Neuronal stem cell (in vitro differentiated cells): ENCODE results near the gene S100A4.

Experiments
- DNase-seq: peaks from one replicate; pipeline ENCODE4 v3.0.0-alpha.2; 2013; ENCODE audit warnings: low spot score
- H2AFZ ChIP-seq: one replicate; pipeline ENCODE4 v1.6.1; 2013; ENCODE audit warnings: mild to moderate bottlenecking, low read length, inconsistent platforms
- H2AK5ac ChIP-seq: 2 replicates; pipeline ENCODE4 v1.6.1; 2013; ENCODE audit warnings: low read depth, mild to moderate bottlenecking, inconsistent platforms, low read length, moderate library complexity, mixed read lengths
- H2BK120ac ChIP-seq: 2 replicates; pipeline ENCODE4 v1.6.1; 2013; ENCODE audit warnings: low read depth, mild to moderate bottlenecking, inconsistent platforms, low read length, moderate library complexity, mixed read lengths
- H2BK12ac ChIP-seq: one replicate; pipeline ENCODE4 v1.6.1; 2013; ENCODE audit warnings: low read length, inconsistent platforms
- H2BK15ac ChIP-seq: 2 replicates; pipeline ENCODE4 v1.6.1; 2013; ENCODE audit warnings: mild to moderate bottlenecking, low read length, inconsistent platforms, mixed read lengths
- H2BK5ac ChIP-seq: one replicate; pipeline ENCODE4 v1.6.1; 2013; ENCODE audit warnings: inconsistent platforms, mild to moderate bottlenecking, low read length, moderate library complexity
- H3K14ac ChIP-seq: one replicate; pipeline ENCODE4 v1.6.1; 2013; ENCODE audit warnings: low read length, inconsistent platforms
- H3K18ac ChIP-seq: 2 replicates; pipeline ENCODE4 v1.6.1; 2013; ENCODE audit warnings: low read length, inconsistent platforms
- H3K23ac ChIP-seq: 2 replicates; pipeline ENCODE4 v1.6.1; 2013; ENCODE audit warnings: low read depth, mild to moderate bottlenecking, mixed read lengths, low read length, inconsistent platforms; ENCODE audit not compliant: poor library complexity
- H3K27ac ChIP-seq: replicated peaks from 3 replicates; pipeline ENCODE4 v1.5.1; 2013; ENCODE audit warnings: low read length, inconsistent platforms
- H3K27me3 ChIP-seq, 3 experiments: 2 replicates each; pipeline ENCODE4 v1.6.1; 2013; ENCODE audit warnings: low read length in 3 of 3, mild to moderate bottlenecking in 2 of 3, inconsistent platforms in 1 of 3, low read depth in 1 of 3, mixed read lengths in 1 of 3, moderate library complexity in 1 of 3; ENCODE audit not compliant: control insufficient read depth in 3 of 3, insufficient read depth in 3 of 3
- H3K36me3 ChIP-seq, 2 donors: replicated peaks in 1 of 2; 2 replicates each; pipeline ENCODE4 v1.6.1; 2013; ENCODE audit warnings: low read length in 2 of 2; ENCODE audit not compliant: control insufficient read depth in 2 of 2, insufficient read depth in 2 of 2
- H3K4ac ChIP-seq: 2 replicates; pipeline ENCODE4 v1.6.1; 2013; ENCODE audit warnings: inconsistent platforms, mild to moderate bottlenecking, low read length, moderate library complexity
- H3K4me1 ChIP-seq, 2 donors: 1 replicate in 1 of 2; 2 replicates in 1 of 2; pipeline ENCODE4 v1.6.1; 2013; ENCODE audit warnings: low read length in 2 of 2, low read depth in 1 of 2; ENCODE audit not compliant: control insufficient read depth in 2 of 2, insufficient read depth in 1 of 2
- H3K4me2 ChIP-seq: one replicate; pipeline ENCODE4 v1.6.1; 2013; ENCODE audit warnings: mild to moderate bottlenecking, low read length, inconsistent platforms; ENCODE audit not compliant: insufficient read depth, poor library complexity, severe bottlenecking
- H3K4me3 ChIP-seq, 2 donors: 2 replicates each; pipeline ENCODE4 v1.5.1; 2013; ENCODE audit warnings: low read length in 2 of 2, mild to moderate bottlenecking in 2 of 2, inconsistent platforms in 1 of 2, moderate library complexity in 1 of 2
- H3K79me1 ChIP-seq: one replicate; pipeline ENCODE4 v1.6.1; 2013; ENCODE audit warnings: low read depth, mild to moderate bottlenecking, inconsistent platforms, low read length, moderate library complexity
- H3K9ac ChIP-seq: one replicate; pipeline ENCODE4 v1.6.1; 2013; ENCODE audit warnings: mild to moderate bottlenecking, low read depth, low read length, inconsistent platforms; ENCODE audit not compliant: poor library complexity
- H3K9me3 ChIP-seq, 2 donors: replicated peaks in 1 of 2; 2 replicates each; pipeline versions ENCODE3 to v1.6.1; 2013; ENCODE audit warnings: low read length in 2 of 2, mild to moderate bottlenecking in 2 of 2, inconsistent platforms in 1 of 2, low read depth in 1 of 2, mixed read lengths in 1 of 2, moderate library complexity in 1 of 2; ENCODE audit not compliant: control insufficient read depth in 2 of 2, insufficient read depth in 1 of 2
- H4K8ac ChIP-seq: one replicate; pipeline ENCODE4 v1.6.1; 2013; ENCODE audit warnings: low read depth, mild to moderate bottlenecking, inconsistent platforms, low read length, moderate library complexity
- H4K91ac ChIP-seq: one replicate; pipeline ENCODE4 v1.6.1; 2013; ENCODE audit warnings: low read length, low read depth, mild to moderate bottlenecking, inconsistent platforms; ENCODE audit not compliant: poor library complexity
- WGBS, 2 donors: extraction: QIAGEN DNeasy Blood & Tissue Kit; methylation state at CpG; one replicate each; pipeline ENCODE4 v1.1.7; 2013; ENCODE audit warnings: missing lambda C conversion rate in 2 of 2, mixed read lengths in 1 of 2; ENCODE audit not compliant: insufficient read length in 2 of 2, insufficient replicate concordance in 1 of 2; ENCODE audit errors: extremely low coverage in 2 of 2; 5-methylcytosine and 5-hydroxymethylcytosine counted together

S100A4 gene

DNA sequence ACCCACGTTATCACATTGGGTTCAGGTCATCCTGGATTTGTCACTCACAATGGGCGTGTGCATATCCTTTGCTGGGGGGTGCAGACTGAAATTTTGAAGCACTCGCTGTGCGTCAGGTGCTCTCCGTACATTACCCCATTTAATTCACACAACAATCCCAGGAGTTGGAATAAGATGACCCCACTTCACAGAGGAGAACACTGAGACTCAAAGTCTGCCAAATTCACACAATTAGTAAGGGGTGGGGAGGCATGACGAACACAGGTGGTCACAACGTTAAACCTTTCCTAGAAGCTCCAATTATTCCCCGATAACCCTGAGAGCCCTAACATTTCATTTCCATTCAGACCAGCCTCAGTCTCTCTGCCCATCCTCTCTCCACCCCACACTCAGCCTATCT lies 23.9 kb upstream of the S100A4 start:
- Histone ChIP-seq H3K36me3 (no peaks in the 10 kb centered on the region), H2BK5ac (no peak overlapping the region), H3K4me2 (no peak overlapping the region), H2BK120ac (no peak overlapping the region), H3K14ac (no peak overlapping the region), H3K4me1 (peaks cover 22 to 26% of the 10 kb centered on the region in 2 donors), H3K79me1 (no peaks in the 10 kb centered on the region), H2AK5ac (no peak overlapping the region), H3K4ac (no peak overlapping the region), H3K9me3 (no peaks in the 10 kb centered on the region), H4K91ac (no peak overlapping the region), H2AFZ (no peak overlapping the region), H2BK15ac (peak overlapping the region; percentile 38), H4K8ac (no peak overlapping the region), H3K23ac (no peak overlapping the region), H3K18ac (no peak overlapping the region), H2BK12ac (no peak overlapping the region), H3K9ac (no peak overlapping the region), H3K4me3 (no peak overlapping the region), H3K27ac (no peak overlapping the region), H3K27me3 (no peaks in the 10 kb centered on the region)
- no peak for DNase-seq
- WGBS, 2 donors: no CpG with 5 or more reads among the region's 8 CpGs

DNA sequence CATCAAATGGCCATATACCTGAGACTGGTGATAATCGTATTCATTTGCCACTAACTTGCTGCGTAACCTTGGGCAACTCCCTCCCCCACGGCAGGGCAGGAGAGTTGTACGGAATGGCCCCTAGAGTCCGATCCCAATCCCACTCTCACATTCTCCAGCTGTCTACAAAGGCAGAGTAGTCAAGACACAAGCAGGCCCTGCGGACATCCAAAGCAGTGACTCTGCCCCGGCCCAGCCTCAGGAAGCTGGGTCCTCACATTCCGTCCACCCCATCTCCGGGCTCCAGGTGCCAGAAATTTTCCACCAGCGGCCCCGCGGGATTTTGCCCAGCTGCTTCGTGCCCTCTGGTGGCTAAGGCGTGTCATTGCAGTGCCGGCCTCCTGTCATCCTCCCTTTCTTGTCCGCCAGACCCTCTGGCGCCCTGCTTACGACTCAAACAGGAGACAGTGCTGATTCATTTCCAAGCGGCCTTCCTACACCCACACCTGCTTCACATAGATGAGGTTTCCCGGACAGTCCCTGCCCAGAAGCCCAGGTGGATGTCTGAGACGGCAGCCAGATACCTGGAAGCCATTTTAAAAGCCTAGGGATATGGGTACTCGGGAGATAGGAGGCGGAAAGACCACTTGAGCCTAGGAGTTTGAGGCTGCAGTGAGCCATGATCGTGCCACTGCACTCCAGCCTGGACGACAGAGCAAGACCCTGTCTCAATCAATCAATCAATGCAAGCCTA lies 22.9 kb upstream of the S100A4 start:
- no peaks in the 10 kb centered on the region for H3K36me3 ChIP-seq
- no peak overlapping the region for H4K91ac ChIP-seq
- H2BK5ac ChIP-seq: no peak overlapping the region
- no peaks in the 10 kb centered on the region for H3K9me3 ChIP-seq
- H3K4me3 ChIP-seq: no peak overlapping the region
- H3K4ac ChIP-seq: no peak overlapping the region
- H2BK15ac ChIP-seq: peak overlapping the region; percentile 38
- peak overlapping the region; percentile 91 for H2AFZ ChIP-seq
- H3K79me1 ChIP-seq: no peaks in the 10 kb centered on the region
- no peak overlapping the region for H2BK12ac ChIP-seq
- H3K27ac ChIP-seq: peak overlapping the region; percentile 29
- WGBS, 2 donors: no CpG with 5 or more reads among the region's 25 CpGs
- peak; percentile 88 for DNase-seq
- peaks cover 22 to 26% of the 10 kb centered on the region in 2 donors for H3K4me1 ChIP-seq
- no peak overlapping the region for H4K8ac ChIP-seq
- peak overlapping the region; percentile 18 for H2BK120ac ChIP-seq
- no peak overlapping the region for H3K14ac ChIP-seq
- peak overlapping the region; percentile 86 for H3K18ac ChIP-seq
- no peak overlapping the region for H3K9ac ChIP-seq
- peak overlapping the region; percentile 27 for H3K4me2 ChIP-seq
- peak overlapping the region; percentile 10 for H2AK5ac ChIP-seq
- H3K27me3 ChIP-seq: no peaks in the 10 kb centered on the region
- H3K23ac ChIP-seq: no peak overlapping the region

DNA sequence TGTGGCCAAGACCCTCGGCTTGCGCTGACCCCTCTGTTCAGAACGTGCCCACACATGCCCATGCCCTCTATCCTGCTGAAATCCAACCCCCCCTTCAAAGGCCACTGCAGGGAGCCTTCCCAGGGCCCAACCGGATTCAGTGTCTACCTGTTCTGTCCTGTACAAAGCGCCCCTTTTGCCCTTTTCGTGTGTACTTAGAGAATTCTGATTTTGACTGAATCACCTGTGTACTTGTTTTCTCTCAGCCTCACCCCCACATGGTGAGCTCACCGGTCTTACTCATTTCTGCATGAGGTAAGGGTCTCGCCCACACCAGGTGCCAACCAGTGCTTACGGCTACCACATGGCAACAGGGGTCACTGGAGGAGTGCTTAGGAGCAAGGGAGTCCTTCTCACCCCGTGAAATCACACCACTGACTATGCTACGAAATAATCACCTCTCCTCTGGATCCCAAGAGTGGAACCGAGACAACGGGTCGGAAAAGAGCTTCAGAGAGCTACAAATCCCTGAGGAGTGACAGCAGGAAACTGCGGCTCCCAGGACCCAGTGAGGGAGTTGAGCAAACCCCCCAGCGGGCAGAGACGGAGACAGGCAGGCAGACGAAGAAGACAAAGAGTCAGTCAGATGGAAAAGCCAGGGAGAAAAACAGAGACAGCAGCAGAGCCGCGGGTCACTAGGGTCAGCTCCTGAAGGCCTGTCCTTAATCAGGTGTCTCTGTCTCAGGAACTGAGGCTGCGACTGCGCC lies 22.2 kb upstream of the S100A4 start:
- H2AFZ ChIP-seq: peak overlapping the region; percentile 91
- no peaks in the 10 kb centered on the region for H3K27me3 ChIP-seq
- H3K4me3 ChIP-seq: no peak overlapping the region
- H3K4me1 ChIP-seq: peaks cover 22 to 26% of the 10 kb centered on the region in 2 donors
- no peaks in the 10 kb centered on the region for H3K79me1 ChIP-seq
- no peak overlapping the region for H3K14ac ChIP-seq
- no peak overlapping the region for H3K9ac ChIP-seq
- no peak overlapping the region for H3K4me2 ChIP-seq
- H2BK120ac ChIP-seq: peak overlapping the region; percentile 18
- H3K27ac ChIP-seq: peak overlapping the region; percentile 29
- H4K8ac ChIP-seq: no peak overlapping the region
- H2AK5ac ChIP-seq: peak overlapping the region; percentile 10
- peak overlapping the region; percentile 84 for H3K18ac ChIP-seq
- H3K23ac ChIP-seq: no peak overlapping the region
- peak overlapping the region; percentile 33 for H2BK5ac ChIP-seq
- H2BK15ac ChIP-seq: peak overlapping the region; percentile 6
- H4K91ac ChIP-seq: peak overlapping the region; percentile 41
- DNase-seq: no peak
- no CpG with 5 or more reads among the region's 22 CpGs for WGBS, 2 donors
- H3K36me3 ChIP-seq: no peaks in the 10 kb centered on the region
- H3K9me3 ChIP-seq: no peaks in the 10 kb centered on the region
- H2BK12ac ChIP-seq: peak overlapping the region; percentile 58
- no peak overlapping the region for H3K4ac ChIP-seq
